K562 (cell line): ENCODE results near the gene MTSS2. TPM values are rescaled to one million over a fixed set of nuclear protein-coding genes. Genes with fewer than 3 reads are reported as not detected.

ENCODE experiments used
- GTF3C2 ChIP-seq: IDR thresholded peaks from 3 replicates; pipeline ENCODE4 v1.6.1; 2011; ENCODE audit warnings: borderline replicate concordance, mild to moderate bottlenecking, moderate library complexity; ENCODE audit not compliant: insufficient read length; ENCODE audit errors: extremely low read depth
- NR4A1 ChIP-seq, 2 experiments: fragments of 250-450 bp in 1 of 2; fragments of 450-650 bp in 1 of 2; sonication (Bioruptor Pico) in 1 of 2; IDR thresholded peaks; 2 replicates each; pipeline versions ENCODE4 v1.4.0 to v1.6.1; 2016 to 2020; ENCODE audit warnings: mild to moderate bottlenecking in 2 of 2, missing compliant biosample characterization in 1 of 2, missing genetic modification characterization in 1 of 2, moderate library complexity in 1 of 2
- REST ChIP-seq, 2 experiments: fragments of 450-650 bp; formaldehyde crosslinking in 1 of 2; IDR thresholded peaks; 2 replicates each; pipeline versions ENCODE4 v1.4.0 to v1.6.1; 2014 to 2020; ENCODE audit warnings: mild to moderate bottlenecking in 2 of 2, borderline replicate concordance in 1 of 2, low read depth in 1 of 2
- ZBTB11 ChIP-seq, 3 experiments: fragments of 200-800 bp in 1 of 3; fragments of 250-450 bp in 1 of 3; fragments of 450-650 bp in 1 of 3; sonication (Bioruptor Pico) in 1 of 3; sonication (Bioruptor generic) in 1 of 3; formaldehyde crosslinking in 1 of 3; IDR thresholded peaks; 2 replicates each; pipeline versions ENCODE4 v1.6.1 to v1.8.0; 2016 to 2022; ENCODE audit warnings: mild to moderate bottlenecking in 2 of 3, missing genetic modification characterization in 2 of 3, missing compliant biosample characterization in 1 of 3, moderate library complexity in 1 of 3
- ZNF518B ChIP-seq: fragments of 250-450 bp; sonication (Bioruptor Pico); IDR thresholded peaks from 2 replicates; pipeline ENCODE4 v1.5.0; 2021; ENCODE audit warnings: mild to moderate bottlenecking, moderate library complexity
- polyA plus RNA-seq, 8 experiments: library from polyadenylated mRNA; depleted of rRNA in 4 of 8; stranded (reverse) in 5 of 8; unstranded in 3 of 8; fragments of >200 nt; fragmentation: Nextera tagmentation in 2 of 8; fragmentation: Illumina TruSeq in 1 of 8; extraction: Ambion mirVana in 2 of 8; extraction: Trizol in 1 of 8; gene quantifications; 2 replicates each; pipeline versions ENCODE4 v1.2.1 to v1.2.3, GENCODE V29; 2011 to 2014; ENCODE audit warnings: inconsistent platforms in 1 of 8, missing spikeins in 1 of 8
- total RNA-seq, 7 experiments: library from RNA; depleted of rRNA in 6 of 7; stranded (reverse); fragments of >200 nt in 6 of 7; fragmentation: Illumina TruSeq in 2 of 7; extraction: Trizol in 2 of 7; gene quantifications; 2 replicates each; pipeline versions ENCODE4 v1.2.1 to v1.2.3, GENCODE V29; 2011 to 2021; ENCODE audit warnings: low replicate concordance in 1 of 7

The MTSS2 gene
- total and polyA plus RNA-seq, 9 of the 15 experiments (the other 6 are each of a cell fraction or from before 2014, with no cell fraction given): 0.11 to 60.3 (median 16.9) TPM

- TF ChIP-seq GTF3C2 (no peak), ZNF518B (CRISPR knock-in tag) (no peak), ZBTB11 (CRISPR knock-in tag; IDR thresholded peaks at IDR 0.05) (peak in 1 of 3 experiments; percentile 88; a peak in 2 of 6 replicates), REST (IDR thresholded peaks at IDR 0.05; ENCODE audit: borderline replicate concordance) (peak; percentile 33; the same call in 1 of the 2 replicates), REST (CRISPR knock-in tag; IDR thresholded peaks at IDR 0.05; ENCODE audit: low read depth) (no peak), NR4A1 (CRISPR knock-in tag; IDR thresholded peaks at IDR 0.05) (no peak), NR4A1 (tag; IDR thresholded peaks at IDR 0.05) (peak; percentile 88)
Observed at GRCh38 chr16:70695331-70696070, 9.6 kb upstream of the MTSS2 start (continued).
